H1 (cell line): Measurements from ENCODE around the gene OR52N2. TPM values are rescaled to one million over a fixed set of nuclear protein-coding genes. Genes with fewer than 3 reads are reported as not detected.

Experiments
- CTCF ChIA-PET: fragments of 300-600 bp; sonication (Branson Sonifier 250); formaldehyde crosslinking; loops from one replicate; lab custom pipeline; 2021; ENCODE audit not compliant: partially characterized antibody; lab: Charles Lee
- POLR2A ChIA-PET: fragments of 300-600 bp; sonication (Branson Sonifier 250); formaldehyde crosslinking; loops from one replicate; lab custom pipeline; 2021; ENCODE audit warnings: inconsistent platforms; ENCODE audit not compliant: partially characterized antibody; lab: Charles Lee
- DNase-seq, 2 experiments: peaks; one replicate each; pipeline versions ENCODE4 v3.0.0 to v3.0.0-alpha.2; 2010 to 2022; ENCODE audit warnings: low spot score in 2 of 2, low read depth in 1 of 2, mixed read lengths in 1 of 2
- FAIRE-seq: peaks from 2 replicates; lab custom pipeline; 2011; peaks lifted over from hg19 to GRCh38; lab: Jason Lieb, UNC
- H2AFZ ChIP-seq: 2 replicates; pipeline ENCODE4 v1.8.1; 2012; ENCODE audit warnings: low read length, inconsistent platforms
- H2AK5ac ChIP-seq: 2 replicates; pipeline ENCODE4 v1.6.1; 2013; ENCODE audit warnings: low read depth, low read length
- H2BK120ac ChIP-seq: replicated peaks from 2 replicates; pipeline ENCODE3; 2013; ENCODE audit warnings: low read depth, low read length, inconsistent platforms
- H2BK12ac ChIP-seq: 2 replicates; pipeline ENCODE4 v1.6.1; 2013; ENCODE audit warnings: low read depth, low read length
- H2BK15ac ChIP-seq: 2 replicates; pipeline ENCODE4 v1.6.1; 2013; ENCODE audit warnings: low read length
- H2BK20ac ChIP-seq: 2 replicates; pipeline ENCODE4 v1.6.1; 2013; ENCODE audit warnings: low read length
- H2BK5ac ChIP-seq: 2 replicates; pipeline ENCODE4 v1.6.1; 2013; ENCODE audit warnings: low read depth, low read length
- H3K14ac ChIP-seq: 2 replicates; pipeline ENCODE4 v1.6.1; 2013; ENCODE audit warnings: inconsistent platforms; ENCODE audit not compliant: insufficient read length
- H3K18ac ChIP-seq: 2 replicates; pipeline ENCODE4 v1.6.1; 2013; ENCODE audit warnings: low read length; ENCODE audit errors: extremely low read depth
- H3K23ac ChIP-seq: 2 replicates; pipeline ENCODE4 v1.6.1; 2013; ENCODE audit warnings: inconsistent platforms; ENCODE audit not compliant: insufficient read length
- H3K23me2 ChIP-seq: 2 replicates; pipeline ENCODE4 v1.6.1; 2013; ENCODE audit warnings: low read depth, low read length
- H3K27ac ChIP-seq: 2 replicates; pipeline ENCODE4 v1.6.1; 2011; ENCODE audit warnings: low read depth, low read length, inconsistent platforms
- H3K27me3 ChIP-seq, 4 experiments: replicated peaks in 1 of 4; 1 replicate in 1 of 4; 2 replicates in 3 of 4; pipeline versions ENCODE4 v1.6.1 to v1.8.1; 2011 to 2013; ENCODE audit warnings: low read length in 3 of 4, mild to moderate bottlenecking in 3 of 4, inconsistent platforms in 2 of 4, mixed read lengths in 2 of 4, moderate library complexity in 1 of 4; ENCODE audit not compliant: control insufficient read depth in 3 of 4, insufficient read depth in 3 of 4; ENCODE audit errors: extremely low read depth in 1 of 4
- H3K36me3 ChIP-seq, 4 experiments: 2 replicates each; pipeline versions ENCODE4 v1.6.1 to v1.8.1; 2011 to 2013; ENCODE audit warnings: mild to moderate bottlenecking in 4 of 4, low read length in 3 of 4, moderate library complexity in 2 of 4, control low read depth in 1 of 4, inconsistent platforms in 1 of 4; ENCODE audit not compliant: insufficient read depth in 4 of 4, control insufficient read depth in 2 of 4
- H3K4ac ChIP-seq: replicated peaks from 2 replicates; pipeline ENCODE3; 2013; ENCODE audit warnings: low read length, low read depth, mixed read lengths, inconsistent platforms; ENCODE audit not compliant: insufficient read length
- H3K4me1 ChIP-seq, 4 experiments: replicated peaks in 1 of 4; 1 replicate in 1 of 4; 2 replicates in 3 of 4; pipeline versions ENCODE4 v1.6.1 to v1.8.1; 2011 to 2013; ENCODE audit warnings: low read length in 3 of 4, inconsistent platforms in 2 of 4, mixed read lengths in 1 of 4; ENCODE audit not compliant: insufficient read depth in 4 of 4, control insufficient read depth in 3 of 4
- H3K4me2 ChIP-seq, 2 experiments: 2 replicates each; pipeline versions ENCODE4 v1.6.1 to v1.8.1; 2011 to 2013; ENCODE audit warnings: low read depth in 2 of 2, low read length in 2 of 2, control low read depth in 1 of 2, inconsistent platforms in 1 of 2, mild to moderate bottlenecking in 1 of 2; ENCODE audit not compliant: insufficient read depth in 1 of 2
- H3K4me3 ChIP-seq, 4 experiments: fragments of 200-600, 300-600 bp in 1 of 4; sonication (generic), shearing (Covaris generic), sonication (Bioruptor Twin) in 1 of 4; 2 replicates each; pipeline versions ENCODE4 v1.5.1 to v1.8.1; 2011 to 2016; ENCODE audit warnings: low read length in 4 of 4, low read depth in 3 of 4, control low read depth in 2 of 4, inconsistent platforms in 2 of 4, mild to moderate bottlenecking in 2 of 4, mixed read lengths in 1 of 4, moderate library complexity in 1 of 4; ENCODE audit not compliant: insufficient read depth in 2 of 4; ENCODE audit errors: extremely low read depth in 1 of 4
- H3K56ac ChIP-seq: replicated peaks from 2 replicates; pipeline ENCODE3; 2013; ENCODE audit warnings: low read depth, mild to moderate bottlenecking, mixed read lengths, low read length, inconsistent platforms; ENCODE audit not compliant: insufficient read length
- H3K79me1 ChIP-seq: 2 replicates; pipeline ENCODE4 v1.6.1; 2013; ENCODE audit warnings: low read depth, low read length, control low read depth
- H3K79me2 ChIP-seq, 2 experiments: 2 replicates each; pipeline versions ENCODE4 v1.6.1 to v1.8.1; 2012 to 2013; ENCODE audit warnings: low read length in 2 of 2, mild to moderate bottlenecking in 2 of 2, inconsistent platforms in 1 of 2; ENCODE audit not compliant: insufficient read depth in 2 of 2, control insufficient read depth in 1 of 2
- H3K9ac ChIP-seq, 4 experiments: replicated peaks in 1 of 4; 1 replicate in 1 of 4; 2 replicates in 3 of 4; pipeline versions ENCODE4 v1.6.1 to v1.8.1; 2011 to 2013; ENCODE audit warnings: low read depth in 3 of 4, low read length in 3 of 4, control low read depth in 2 of 4, mild to moderate bottlenecking in 2 of 4, moderate library complexity in 2 of 4, inconsistent platforms in 1 of 4; ENCODE audit errors: extremely low read depth in 1 of 4
- H3K9me3 ChIP-seq, 2 experiments: 2 replicates each; pipeline versions ENCODE4 v1.6.1 to v1.8.1; 2012 to 2013; ENCODE audit warnings: mild to moderate bottlenecking in 2 of 2, moderate library complexity in 2 of 2, control low read depth in 1 of 2, inconsistent platforms in 1 of 2, low read depth in 1 of 2, low read length in 1 of 2, mixed read lengths in 1 of 2; ENCODE audit not compliant: insufficient read depth in 2 of 2
- H4K20me1 ChIP-seq, 2 experiments: replicated peaks in 1 of 2; 2 replicates each; pipeline versions ENCODE3 to v1.8.1; 2011 to 2013; ENCODE audit warnings: inconsistent platforms in 2 of 2, low read length in 2 of 2, mild to moderate bottlenecking in 1 of 2; ENCODE audit not compliant: insufficient read depth in 2 of 2, control insufficient read depth in 1 of 2
- H4K5ac ChIP-seq: 2 replicates; pipeline ENCODE4 v1.6.1; 2013; ENCODE audit warnings: low read length, low read depth, mixed read lengths, inconsistent platforms; ENCODE audit not compliant: insufficient read length
- H4K8ac ChIP-seq: 2 replicates; pipeline ENCODE4 v1.8.0; 2013; ENCODE audit warnings: mild to moderate bottlenecking, moderate library complexity, low read length, inconsistent platforms; ENCODE audit not compliant: insufficient read depth; ENCODE audit errors: extremely low read depth
- H4K91ac ChIP-seq: replicated peaks from 2 replicates; pipeline ENCODE3; 2013; ENCODE audit warnings: low read length, mixed read lengths, inconsistent platforms; ENCODE audit not compliant: insufficient read length
- CEBPB ChIP-seq: IDR thresholded peaks from 2 replicates; pipeline ENCODE4 v1.6.1; 2012; ENCODE audit warnings: low read depth, low read length
- FOSL1 ChIP-seq: IDR thresholded peaks from 2 replicates; pipeline ENCODE4 v1.6.1; 2011; ENCODE audit warnings: mild to moderate bottlenecking, low read depth, low read length, moderate library complexity; ENCODE audit not compliant: insufficient read depth
- NRF1 ChIP-seq: IDR thresholded peaks from 2 replicates; pipeline ENCODE4 v1.6.1; 2011; ENCODE audit warnings: mild to moderate bottlenecking, low read depth, low read length, improper control_type of control experiment
- POLR2A ChIP-seq, 2 experiments: IDR thresholded peaks; 1 replicate in 1 of 2; 2 replicates in 1 of 2; pipeline ENCODE4 v1.6.1; 2011; ENCODE audit warnings: low read depth in 2 of 2, low read length in 2 of 2, mild to moderate bottlenecking in 2 of 2; ENCODE audit errors: control extremely low read depth in 1 of 2
- WGBS, 2 experiments: shearing (Covaris generic) in 1 of 2; methylation state at CpG; one replicate each; pipeline versions ENCODE4 v1.1.6 to v1.1.7; 2013 to 2015; ENCODE audit warnings: low lambda C conversion rate in 2 of 2, mixed read lengths in 2 of 2, inconsistent platforms in 1 of 2, low coverage in 1 of 2, missing lambda C conversion rate in 1 of 2; ENCODE audit not compliant: insufficient replicate concordance in 2 of 2, insufficient coverage in 1 of 2, insufficient read length in 1 of 2; ENCODE audit errors: extremely low coverage in 1 of 2, missing lambda C conversion rate in 1 of 2; 5-methylcytosine and 5-hydroxymethylcytosine counted together
- polyA plus RNA-seq, 7 experiments: library from polyadenylated mRNA; depleted of rRNA in 3 of 7; stranded (reverse) in 5 of 7; unstranded in 2 of 7; fragments of >200 nt in 5 of 7; fragments of 200-250 nt in 2 of 7; gene quantifications; 1 replicate in 5 of 7; 2 replicates in 1 of 7; 4 replicates in 1 of 7; pipeline versions ENCODE4 v1.2.1 to v1.2.3, GENCODE V29; 2011 to 2013; ENCODE audit warnings: missing spikeins in 2 of 7, mixed read lengths in 2 of 7
- total RNA-seq: library from RNA; stranded (reverse); fragmentation: NEBNext Ultra II Directional; extraction: Animal tissue kit (Norgen Biotek cat#: 25700); gene quantifications from 2 replicates; pipeline ENCODE4 v1.2.1, GENCODE V29; 2021

OR52N2 gene
- total and polyA plus RNA-seq, 2 of the 8 experiments (the other 6 are each of a cell fraction or from before 2014, with no cell fraction given): 0.39 to 4.8 TPM

DNA sequence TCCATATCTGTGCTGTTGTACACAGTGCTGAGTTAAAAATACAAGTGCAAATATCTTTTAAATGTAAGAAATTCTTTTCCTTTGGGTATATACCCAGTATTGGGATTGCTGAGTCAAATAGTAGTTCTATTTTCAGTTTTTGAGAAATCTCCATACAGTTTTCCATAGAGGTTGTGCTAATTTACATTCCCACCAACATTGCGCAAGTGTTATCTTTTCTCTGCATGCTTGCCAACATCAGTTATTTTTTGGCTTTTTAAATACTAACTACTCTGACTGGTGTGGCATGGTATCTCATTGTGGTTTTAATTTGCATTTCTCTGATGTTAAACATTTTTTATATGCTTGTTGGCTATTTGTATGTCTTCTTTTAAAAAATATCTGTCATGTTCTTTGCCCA lies 42.3 kb downstream of the OR52N2 start:
- H3K4me1 ChIP-seq: no peaks in the 10 kb centered on the region
- no peak overlapping the region for H2AFZ ChIP-seq
- no peaks in the 10 kb centered on the region for H3K23me2 ChIP-seq
- no peak overlapping the region for H3K14ac ChIP-seq
- no peak overlapping the region for H4K8ac ChIP-seq
- H2BK20ac ChIP-seq: no peak overlapping the region
- ChIA-PET POLR2A (no interaction called here), CTCF (no interaction called here)
- H3K4me3 ChIP-seq: no peak overlapping the region
- no peak overlapping the region for H2BK120ac ChIP-seq
- peaks cover 0 to 3% of the 10 kb centered on the region in 2 experiments; a peak in 1 of 4 replicates for H3K9me3 ChIP-seq
- WGBS, 2 experiments: 91% methylated on average over 1 of the region's 1 CpG; no CpG with 5 or more reads in 1 of the 2 experiments
- H3K4ac ChIP-seq: no peak overlapping the region
- no peak overlapping the region for H3K56ac ChIP-seq
- no peak overlapping the region for H4K91ac ChIP-seq
- no peak overlapping the region for H3K9ac ChIP-seq
- TF ChIP-seq POLR2A (IDR thresholded peaks at IDR 0.05; ENCODE audit: control extremely low read depth in 1 of 2, low read depth in 2 of 2, low read length in 2 of 2): no peak
- no peak for TF ChIP-seq NRF1
- TF ChIP-seq CEBPB: peak; percentile 50; the same call in 1 of the 2 replicates
- no peak for TF ChIP-seq FOSL1
- TF ChIP-seq, all 59 proteins: peak for 1
- H3K36me3 ChIP-seq: no peaks in the 10 kb centered on the region
- no peaks in the 10 kb centered on the region for H4K20me1 ChIP-seq
- no peak for FAIRE-seq
- H2AK5ac ChIP-seq: no peak overlapping the region
- H3K27me3 ChIP-seq: no peaks in the 10 kb centered on the region
- H4K5ac ChIP-seq: no peak overlapping the region
- no peak overlapping the region for H2BK15ac ChIP-seq
- no peak overlapping the region for H2BK12ac ChIP-seq
- no peak overlapping the region for H2BK5ac ChIP-seq
- no peak overlapping the region for H3K18ac ChIP-seq
- no peak for DNase-seq
- no peaks in the 10 kb centered on the region for H3K79me2 ChIP-seq
- H3K27ac ChIP-seq: no peak overlapping the region
- H3K4me2 ChIP-seq: no peak overlapping the region
- no peak overlapping the region for H3K23ac ChIP-seq
- H3K79me1 ChIP-seq: no peaks in the 10 kb centered on the region
